Islet precursor cell (in vitro differentiated cells): ENCODE data around the gene CYP4F8.
A peak's percentile ranks its signal among the peaks of the same experiment; 100 is the strongest.

Experiments used
- DNase-seq: peaks from one replicate; pipeline ENCODE4 v3.0.0-alpha.2; 2018

Gene CYP4F8

DNA sequence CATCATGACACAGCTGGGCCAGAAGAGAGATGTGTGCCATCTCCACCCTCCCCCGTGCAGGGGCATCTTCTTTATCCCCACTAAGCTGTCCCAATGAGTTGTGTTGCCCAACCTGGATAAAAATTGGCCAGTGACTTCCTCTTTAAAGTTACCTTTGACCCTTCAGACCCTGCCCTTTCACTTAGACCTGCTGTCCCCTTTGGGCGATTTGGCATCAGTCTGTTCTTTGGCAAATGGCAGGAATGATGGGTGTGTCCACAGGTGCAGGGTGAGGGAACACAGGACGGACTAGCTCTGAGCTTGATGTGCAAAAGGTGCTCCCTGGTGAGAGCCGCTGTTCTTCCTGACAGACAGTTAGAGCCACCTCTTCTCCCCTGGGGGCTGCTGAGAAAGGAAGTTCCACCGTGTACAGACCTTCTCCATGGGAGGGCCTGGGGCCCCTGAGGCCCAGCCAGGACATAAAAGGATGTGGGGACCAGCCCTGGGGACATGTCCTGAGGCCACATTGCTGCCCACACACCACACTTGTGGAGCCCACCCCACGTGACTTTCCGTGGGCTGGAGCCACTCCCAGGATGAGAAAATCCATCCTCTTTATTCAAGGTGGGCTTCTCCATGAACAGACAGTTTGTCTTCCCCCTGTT is 1.7 kb downstream of the CYP4F8 start:
- DNase-seq: no peak

DNA sequence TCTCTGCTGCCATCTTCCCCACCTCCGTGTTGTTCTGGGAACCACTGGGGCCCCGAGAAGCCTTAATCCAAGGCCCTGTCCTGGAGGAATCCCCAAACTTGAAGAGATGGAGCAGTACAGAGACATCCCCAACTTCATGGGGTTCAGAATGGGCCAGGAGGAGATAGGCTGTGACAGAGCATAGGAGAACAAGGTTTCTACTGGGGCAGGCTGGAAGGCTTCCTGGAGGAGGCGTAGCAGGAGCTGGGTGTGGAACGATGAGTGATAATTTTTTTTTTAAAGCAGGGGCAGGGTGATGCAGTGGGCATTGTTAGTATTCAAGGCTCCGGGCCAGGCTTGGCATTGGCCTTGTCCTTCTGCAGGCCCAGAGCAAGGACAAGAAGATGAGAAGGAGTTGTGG is 3.3 kb downstream of the CYP4F8 start:
- DNase-seq: no peak

GRCh38 chr19:15621801-15622200 is 6.8 kb downstream of the CYP4F8 start:
- DNase-seq: peak; percentile 7

- DNase-seq: peak; percentile 11
These were observed 8.0 kb downstream of the CYP4F8 start for GRCh38 chr19:15622991-15623390.

DNA sequence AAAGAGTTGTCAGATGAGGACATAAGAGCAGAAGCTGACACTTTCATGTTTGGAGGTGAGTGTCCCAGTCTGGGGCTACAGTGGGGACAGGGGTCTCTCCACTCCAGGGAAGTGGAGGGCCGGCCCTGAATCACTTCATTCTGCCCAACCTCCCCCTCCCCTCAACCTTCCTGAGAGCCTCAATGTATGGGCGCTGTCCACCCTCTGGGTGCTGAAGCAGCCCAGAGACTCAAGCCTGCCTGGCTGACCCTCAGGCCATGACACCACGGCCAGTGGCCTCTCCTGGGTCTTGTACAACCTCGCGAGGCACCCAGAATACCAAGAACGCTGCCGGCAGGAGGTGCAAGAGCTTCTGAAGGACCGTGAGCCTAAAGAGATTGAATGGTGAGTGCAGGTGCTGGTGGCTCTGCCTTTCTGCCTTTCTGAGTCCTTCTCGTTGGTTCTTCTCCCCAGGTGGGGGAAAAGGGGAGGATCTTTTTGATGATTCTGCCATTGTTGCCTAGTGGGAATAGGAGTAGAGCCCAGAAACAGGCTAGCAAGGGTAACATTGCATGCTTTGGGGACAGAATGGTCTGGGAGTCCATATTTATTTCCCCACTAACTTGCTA is 8.8 kb downstream of the CYP4F8 start:
- DNase-seq: no peak

DNA sequence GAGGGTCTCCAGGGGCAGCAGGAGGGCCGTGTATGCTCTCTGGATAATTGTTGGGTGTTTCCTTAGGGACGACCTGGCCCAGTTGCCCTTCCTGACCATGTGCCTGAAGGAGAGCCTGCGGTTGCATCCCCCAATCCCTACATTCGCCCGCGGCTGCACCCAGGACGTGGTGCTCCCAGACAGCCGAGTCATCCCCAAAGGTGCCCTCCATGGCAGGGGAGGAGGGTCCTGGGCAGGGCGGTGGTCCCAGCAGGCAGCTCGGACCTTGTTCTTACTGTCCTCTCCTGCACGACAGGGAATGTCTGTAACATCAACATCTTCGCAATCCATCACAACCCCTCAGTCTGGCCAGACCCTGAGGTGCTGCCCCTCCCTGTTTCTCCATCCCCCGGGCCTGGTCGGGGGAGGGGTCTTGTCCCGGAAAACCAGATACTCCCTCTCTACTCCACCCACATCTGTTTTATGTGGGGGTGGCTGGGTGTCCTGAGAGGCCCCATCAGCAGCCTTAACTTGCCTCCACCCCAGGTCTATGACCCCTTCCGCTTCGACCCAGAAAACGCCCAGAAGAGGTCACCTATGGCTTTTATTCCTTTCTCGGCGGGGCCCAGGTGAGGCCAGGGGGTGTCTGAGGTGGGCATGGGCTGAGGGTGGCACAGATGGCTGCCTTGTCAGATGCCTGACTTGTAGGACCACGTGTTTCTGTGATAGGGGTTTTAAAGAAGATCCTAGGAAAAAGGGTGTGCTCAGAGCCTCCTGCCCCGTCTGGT is 13.4 kb downstream of the CYP4F8 start:
- DNase-seq: peak; percentile 31

DNA sequence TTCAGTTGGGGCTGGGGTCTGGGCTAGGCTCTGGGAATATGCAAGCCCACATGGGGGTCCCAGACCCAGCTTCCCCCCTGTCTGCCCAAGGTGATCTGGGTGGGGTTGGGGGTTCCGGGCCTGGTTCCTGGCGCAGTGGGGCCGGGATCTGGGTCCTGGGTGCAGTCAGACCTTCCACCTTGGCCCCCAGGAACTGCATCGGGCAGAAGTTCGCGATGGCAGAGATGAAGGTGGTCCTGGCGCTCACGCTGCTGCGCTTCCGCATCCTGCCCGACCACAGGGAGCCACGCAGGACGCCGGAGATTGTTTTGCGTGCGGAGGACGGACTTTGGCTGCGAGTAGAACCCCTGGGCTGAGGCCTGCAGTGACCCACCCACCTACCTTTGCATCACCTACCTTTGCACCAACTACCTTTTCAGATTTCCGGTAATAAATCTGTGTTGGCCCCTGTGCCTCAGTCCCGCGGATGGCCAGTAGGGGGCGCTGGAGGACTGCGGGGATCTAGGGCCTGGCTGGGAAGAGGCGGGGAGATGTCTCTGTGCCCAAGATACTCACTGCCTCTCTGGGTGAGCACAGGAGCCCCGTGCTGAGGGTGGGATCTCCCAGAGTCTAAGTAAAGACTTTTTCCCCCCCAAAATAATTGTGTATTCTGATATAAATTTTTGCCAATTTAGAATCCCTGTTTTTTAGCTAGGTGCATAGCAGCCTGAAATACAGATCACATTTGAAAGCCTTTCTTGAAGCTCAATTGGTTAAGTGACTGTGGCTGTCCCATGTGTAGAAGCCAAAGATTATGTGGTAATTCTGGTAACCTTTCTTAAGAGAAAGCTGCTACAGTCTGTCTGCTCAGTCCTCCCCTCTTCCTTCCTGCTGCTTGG is 14.2 kb downstream of the CYP4F8 start:
- peak; percentile 78 for DNase-seq

DNA sequence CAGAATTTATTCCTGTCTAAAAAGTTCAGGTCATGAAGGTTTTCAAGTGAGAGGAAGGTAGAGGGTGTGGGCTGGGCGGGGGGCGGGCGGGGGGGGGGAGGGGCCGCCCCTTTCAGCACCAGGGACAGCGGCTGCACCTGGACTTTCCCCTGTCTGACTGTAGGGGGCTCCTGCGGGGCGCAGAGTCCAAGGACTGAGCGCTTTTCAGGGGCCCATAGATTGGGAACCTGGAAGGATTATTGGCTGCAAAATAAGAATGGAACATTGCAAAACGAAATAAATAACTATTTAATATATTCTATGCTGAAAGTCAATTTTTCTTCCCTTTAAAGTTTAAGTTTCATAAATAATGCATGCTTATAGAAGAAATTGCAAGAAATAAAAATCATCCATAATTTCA is 16.8 kb downstream of the CYP4F8 start:
- DNase-seq: peak; percentile 62

DNA sequence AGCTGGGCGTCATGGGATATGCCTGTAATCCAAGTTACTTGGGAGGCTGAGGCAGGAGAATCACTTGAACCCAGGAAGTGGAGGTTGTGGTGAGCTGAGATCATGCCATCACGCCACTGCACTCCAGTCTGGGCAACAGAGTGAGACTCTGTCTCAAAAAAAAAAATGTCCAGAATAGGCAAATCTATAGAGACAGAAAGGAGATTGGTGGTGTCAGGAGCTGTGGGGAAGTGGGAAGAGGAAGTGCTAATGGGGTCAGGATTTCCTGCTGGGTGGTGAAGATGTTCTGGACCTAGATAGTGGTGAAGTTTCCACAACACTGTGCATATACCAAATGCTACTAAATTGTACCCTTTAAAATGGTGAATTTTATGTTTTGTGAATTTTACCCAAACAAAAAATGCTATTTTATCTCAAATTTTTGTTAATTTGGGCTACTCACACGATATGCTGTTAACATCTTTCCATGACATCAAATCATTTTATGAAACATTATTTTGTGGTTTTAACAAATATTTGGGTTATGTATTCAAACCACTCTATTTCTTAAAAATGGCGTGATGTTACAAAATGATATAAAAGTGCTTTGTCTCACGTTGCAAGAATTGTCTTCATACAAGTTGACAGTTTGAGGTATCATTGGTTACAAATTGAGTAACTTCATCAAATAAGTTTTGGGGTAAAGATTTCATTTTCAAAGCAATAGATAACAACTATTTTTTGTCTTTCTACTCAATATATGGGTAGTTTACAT is 18.2 kb downstream of the CYP4F8 start:
- DNase-seq: no peak

- DNase-seq: no peak
These were observed 19.1 kb downstream of the CYP4F8 start for GRCh38 chr19:15634105-15634504.

DNA sequence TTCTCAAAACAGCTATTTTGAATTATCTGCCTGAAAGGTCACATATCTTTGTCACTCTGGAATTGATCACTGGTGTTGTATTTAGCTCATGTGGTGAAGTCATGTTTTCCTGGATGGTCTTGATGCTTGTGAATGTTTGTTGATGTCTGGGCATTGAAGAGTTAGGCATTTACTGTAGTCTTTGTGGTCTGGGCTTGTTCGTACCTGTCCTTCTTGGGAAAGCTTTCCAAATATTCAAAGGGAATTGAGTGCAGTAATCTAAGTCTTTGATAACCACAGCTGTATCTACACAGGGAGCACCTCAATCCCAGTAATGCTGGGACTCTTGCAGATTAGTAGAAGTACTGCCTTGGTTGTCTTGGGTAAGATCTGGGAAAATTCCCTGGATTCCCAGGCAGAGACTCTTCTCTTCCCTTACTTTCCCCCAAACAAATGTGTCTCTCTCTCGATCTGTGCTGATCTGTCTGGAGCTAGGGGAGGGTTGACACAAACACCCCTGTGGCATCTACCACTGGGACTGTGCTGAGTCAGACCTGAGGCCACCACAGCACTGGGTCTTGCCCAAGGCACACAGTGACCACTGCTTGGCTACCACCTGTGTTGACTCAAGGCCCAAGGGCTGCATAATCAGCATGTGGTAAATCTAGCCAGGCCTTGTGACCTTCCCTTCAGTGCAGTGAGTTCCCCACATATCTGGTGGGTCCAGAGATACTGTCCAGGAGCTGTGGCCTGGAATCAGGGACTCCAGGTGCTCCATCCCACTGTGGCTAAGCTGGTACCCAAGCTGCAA is 20.2 kb downstream of the CYP4F8 start:
- no peak for DNase-seq

- no peak for DNase-seq
These were observed 21.0 kb downstream of the CYP4F8 start for GRCh38 chr19:15636026-15636425.

DNA sequence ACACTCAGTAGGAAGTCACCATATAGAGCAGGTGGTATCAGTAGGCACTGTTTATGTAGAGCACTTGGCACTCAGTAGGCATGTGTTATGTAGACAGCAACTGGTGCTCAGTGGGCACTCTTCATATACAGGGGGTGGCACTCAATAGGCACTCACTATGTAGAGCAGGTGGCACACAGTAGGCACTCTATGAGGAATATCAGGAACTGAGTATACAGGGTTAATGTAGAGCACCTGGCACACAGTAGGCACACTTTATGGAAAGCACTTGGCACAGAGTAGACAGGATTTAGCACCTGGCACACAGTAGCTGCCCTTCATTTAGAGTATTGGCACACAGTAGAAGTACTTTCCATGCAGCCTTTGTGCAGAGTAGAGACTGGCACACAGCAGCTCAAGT is 24.6 kb downstream of the CYP4F8 start:
- no peak for DNase-seq

- no peak for DNase-seq
These were observed 25.4 kb downstream of the CYP4F8 start, which contains the start of gene CYP4F3 for GRCh38 chr19:15640294-15640903. Gene CYP4F3 (plus strand): TSS chr19:15640897. CDS start chr19:15641416, 519 bp downstream.

DNA sequence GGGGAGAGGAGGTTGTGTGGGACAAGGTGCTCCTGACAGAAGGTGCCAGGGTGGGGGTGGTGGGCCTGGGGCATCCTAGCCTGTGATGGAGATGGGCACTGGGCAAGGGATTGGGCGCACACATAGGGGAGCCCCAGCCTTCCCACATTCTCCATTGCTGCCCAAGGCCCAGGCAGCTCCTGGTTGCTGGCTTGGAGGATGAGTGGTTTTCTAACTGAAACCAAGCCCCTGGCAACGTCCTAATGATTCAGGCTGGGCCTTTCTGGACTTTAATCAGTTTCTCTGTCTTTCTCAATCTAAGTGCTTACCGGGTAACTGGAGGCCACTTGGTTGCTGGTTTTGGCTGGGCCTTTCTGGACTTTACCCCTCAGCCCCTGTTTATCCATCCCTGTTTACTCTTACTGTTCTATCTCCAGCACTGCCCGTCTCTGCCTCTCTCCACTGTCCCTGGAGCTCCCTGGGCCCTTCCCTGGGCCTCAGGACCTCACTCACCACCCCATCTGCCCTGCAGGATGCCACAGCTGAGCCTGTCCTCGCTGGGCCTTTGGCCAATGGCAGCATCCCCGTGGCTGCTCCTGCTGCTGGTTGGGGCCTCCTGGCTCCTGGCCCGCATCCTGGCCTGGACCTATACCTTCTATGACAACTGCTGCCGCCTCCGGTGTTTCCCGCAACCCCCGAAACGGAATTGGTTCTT is 26.0 kb downstream of the CYP4F8 start:
- no peak for DNase-seq

GRCh38 chr19:15641901-15642491 is 27.0 kb downstream of the CYP4F8 start:
- DNase-seq: no peak

DNA sequence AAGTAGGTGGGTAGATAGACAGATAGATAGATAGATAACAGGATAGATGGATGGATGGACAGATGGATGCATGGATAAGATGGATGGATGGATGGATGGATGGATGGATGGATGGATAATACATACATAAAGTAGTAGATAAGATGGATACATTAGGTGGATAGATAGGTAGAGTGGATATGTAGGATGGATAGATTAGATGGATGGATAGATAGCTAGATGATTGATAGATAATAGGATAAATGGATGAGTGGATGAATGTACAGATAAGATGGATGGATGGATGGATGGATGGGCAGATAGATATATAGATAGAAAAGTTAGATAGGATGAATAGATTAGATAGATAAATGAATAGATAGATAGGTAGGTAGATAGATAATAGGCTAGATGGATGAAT is 27.8 kb downstream of the CYP4F8 start:
- DNase-seq: no peak

GRCh38 chr19:15643387-15643786 is 28.4 kb downstream of the CYP4F8 start:
- no peak for DNase-seq

DNA sequence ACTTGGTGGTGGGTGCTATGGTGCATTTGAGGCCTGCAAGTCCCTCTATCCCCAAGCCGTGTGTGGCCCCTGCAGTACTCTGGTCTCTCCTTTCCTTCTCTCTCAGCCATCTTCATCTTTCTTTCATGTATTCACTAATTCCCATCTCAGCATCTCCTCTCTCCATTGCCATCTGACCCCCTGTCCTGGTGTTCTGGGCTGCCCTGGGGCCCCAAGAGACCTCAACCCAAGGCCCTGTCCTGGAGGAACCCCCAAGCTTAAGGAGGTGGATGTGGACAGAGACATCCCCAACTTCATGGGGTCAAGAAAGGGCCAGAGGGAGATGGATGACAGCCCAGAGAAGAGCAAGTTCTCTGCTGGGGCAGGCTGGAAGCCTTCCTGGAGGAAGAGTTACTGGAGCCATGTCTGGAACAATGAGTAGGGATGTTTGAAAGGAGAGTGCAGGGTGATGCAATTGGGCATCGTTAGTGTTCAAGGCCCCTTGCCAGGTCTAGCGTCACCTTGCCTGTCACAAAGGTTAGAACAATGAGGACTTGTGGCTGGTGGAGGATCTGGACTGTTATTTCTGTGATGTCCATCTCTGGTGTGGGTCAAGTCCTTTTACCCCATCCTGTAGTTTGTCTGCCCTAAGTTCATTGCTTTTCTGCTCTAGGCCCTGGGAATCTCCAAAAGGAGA is 29.2 kb downstream of the CYP4F8 start:
- DNase-seq: no peak
